Measurements from ENCODE around the gene CBFB.

The CBFB gene

GRCh38 chr16:67075331-67075730 is 46.4 kb downstream of the CBFB start:
- DNase-seq (ENCODE audit: low read depth in 1 of 2, low spot score in 1 of 2), result no peak
- Histone ChIP-seq H3K4me3 (replicated peaks; ENCODE audit: insufficient read depth, low read length) (no peak overlapping the region), H3K27ac (replicated peaks) (no peak overlapping the region), H3K27me3 (ENCODE audit: insufficient read depth, poor library complexity, severe bottlenecking) (no peaks in the 10 kb centered on the region)
- TF ChIP-seq CTCF (IDR thresholded peaks at IDR 0.05; ENCODE audit: insufficient read depth, low read length) (no peak), REST (IDR thresholded peaks at IDR 0.05; ENCODE audit: insufficient replicate concordance, low read depth) (no peak), GABPA (IDR thresholded peaks at IDR 0.05; ENCODE audit: low read depth) (no peak), POLR2AphosphoS5 (IDR thresholded peaks at IDR 0.05; ENCODE audit: low read depth) (no peak), SPI1 (IDR thresholded peaks at IDR 0.05; ENCODE audit: borderline replicate concordance, low read depth) (no peak)

GRCh38 chr16:67077871-67078270 is 48.9 kb downstream of the CBFB start:
- TF ChIP-seq GABPA (IDR thresholded peaks at IDR 0.05; ENCODE audit: low read depth), result no peak
- no peak for DNase-seq (ENCODE audit: low read depth in 1 of 2, low spot score in 1 of 2)
- no peak overlapping the region for H3K4me3 ChIP-seq (replicated peaks; ENCODE audit: insufficient read depth, low read length)
- H3K27ac ChIP-seq (replicated peaks), result no peak overlapping the region
- H3K27me3 ChIP-seq (ENCODE audit: insufficient read depth, poor library complexity, severe bottlenecking), result no peaks in the 10 kb centered on the region

GRCh38 chr16:67082100-67082499 is 53.2 kb downstream of the CBFB start:
- no peaks in the 10 kb centered on the region for H3K27me3 ChIP-seq (ENCODE audit: insufficient read depth, poor library complexity, severe bottlenecking)
- H3K4me3 ChIP-seq (replicated peaks; ENCODE audit: insufficient read depth, low read length), result no peak overlapping the region
- DNase-seq (ENCODE audit: low read depth in 1 of 2, low spot score in 1 of 2), result no peak
- TF ChIP-seq GABPA (IDR thresholded peaks at IDR 0.05; ENCODE audit: low read depth) (no peak), REST (IDR thresholded peaks at IDR 0.05; ENCODE audit: insufficient replicate concordance, low read depth) (no peak), POLR2AphosphoS5 (IDR thresholded peaks at IDR 0.05; ENCODE audit: low read depth) (no peak), SPI1 (IDR thresholded peaks at IDR 0.05; ENCODE audit: borderline replicate concordance, low read depth) (no peak), CTCF (IDR thresholded peaks at IDR 0.05; ENCODE audit: insufficient read depth, low read length) (no peak)
- H3K27ac ChIP-seq (replicated peaks), result no peak overlapping the region

- no peak overlapping the region for H3K27ac ChIP-seq (replicated peaks)
- no peaks in the 10 kb centered on the region for H3K27me3 ChIP-seq (ENCODE audit: insufficient read depth, poor library complexity, severe bottlenecking)
- TF ChIP-seq CTCF (IDR thresholded peaks at IDR 0.05; ENCODE audit: insufficient read depth, low read length) (no peak), REST (IDR thresholded peaks at IDR 0.05; ENCODE audit: insufficient replicate concordance, low read depth) (no peak), POLR2AphosphoS5 (IDR thresholded peaks at IDR 0.05; ENCODE audit: low read depth) (no peak), GABPA (IDR thresholded peaks at IDR 0.05; ENCODE audit: low read depth) (no peak), SPI1 (IDR thresholded peaks at IDR 0.05; ENCODE audit: borderline replicate concordance, low read depth) (no peak)
- H3K4me3 ChIP-seq (replicated peaks; ENCODE audit: insufficient read depth, low read length), result no peak overlapping the region
- no peak for DNase-seq (ENCODE audit: low read depth in 1 of 2, low spot score in 1 of 2)
These were observed 53.9 kb downstream of the CBFB start for GRCh38 chr16:67082891-67083290.

All from HL-60 (cell line).